HEK293 (cell line): Measurements from ENCODE around the gene DMD.
A peak's percentile ranks its signal among the peaks of the same experiment; 100 is the strongest.

Experiments used
- CTCF ChIA-PET: fragments of 350-600 bp; formaldehyde crosslinking; extraction: SDS; loops from one replicate; lab custom pipeline; 2021; ENCODE audit warnings: antibody characterized with exemption; lab: Yijun Ruan, JAX
- POLR2A ChIA-PET: fragments of 300-600 bp; formaldehyde crosslinking; extraction: SDS; loops from one replicate; lab custom pipeline; 2020; ENCODE audit warnings: antibody characterized with exemption, inconsistent platforms; lab: Yijun Ruan, JAX
- H3K27ac ChIP-seq: fragments of 200-500 bp; sonication (Bioruptor generic); 2 replicates; pipeline ENCODE4 v1.5.1; 2014; ENCODE audit warnings: low read depth, low read length, control low read depth, inconsistent platforms; ENCODE audit errors: extremely low read depth
- H3K36me3 ChIP-seq, 2 experiments: fragments of 200-500 bp in 1 of 2; sonication (Bioruptor generic) in 1 of 2; 1 replicate in 1 of 2; 2 replicates in 1 of 2; pipeline ENCODE4 v1.5.1; 2014 to 2017; ENCODE audit warnings: inconsistent platforms in 2 of 2, low read length in 2 of 2; ENCODE audit not compliant: control insufficient read depth in 2 of 2, insufficient read depth in 1 of 2
- H3K4me1 ChIP-seq: fragments of 200-500 bp; sonication (Bioruptor generic); 2 replicates; pipeline ENCODE4 v1.5.1; 2014; ENCODE audit warnings: mild to moderate bottlenecking, low read length, inconsistent platforms; ENCODE audit not compliant: control insufficient read depth, insufficient read depth
- H3K4me3 ChIP-seq: 2 replicates; pipeline ENCODE4 v1.5.1; 2011; ENCODE audit warnings: low read depth, mild to moderate bottlenecking, control low read depth, low read length, moderate library complexity
- H3K9me3 ChIP-seq: fragments of 200-500 bp; sonication (Bioruptor generic); 2 replicates; pipeline ENCODE4 v1.5.1; 2014; ENCODE audit warnings: low read depth, low read length, inconsistent platforms; ENCODE audit not compliant: control insufficient read depth, insufficient read depth
- ATF2 ChIP-seq: fragments of 450-650 bp; formaldehyde crosslinking; IDR thresholded peaks from 2 replicates; pipeline ENCODE4 v1.5.1; 2016; ENCODE audit warnings: missing biosample characterization, missing genetic modification characterization, low read depth
- BCL11A ChIP-seq: fragments of 450-650 bp; formaldehyde crosslinking; IDR thresholded peaks from 2 replicates; pipeline ENCODE4 v1.5.1; 2016; ENCODE audit warnings: low read depth, missing biosample characterization, missing genetic modification characterization
- GLIS1 ChIP-seq: fragments of 450-650 bp; formaldehyde crosslinking; IDR thresholded peaks from 2 replicates; pipeline ENCODE4 v1.5.1; 2016; ENCODE audit warnings: missing biosample characterization, missing genetic modification characterization
- SP7 ChIP-seq: fragments of 450-650 bp; formaldehyde crosslinking; IDR thresholded peaks from 2 replicates; pipeline ENCODE4 v1.5.1; 2016; ENCODE audit warnings: missing biosample characterization, missing genetic modification characterization
- TRIM28 ChIP-seq: IDR thresholded peaks from 2 replicates; pipeline ENCODE4 v1.6.1; 2011; ENCODE audit warnings: low read length, control low read depth, borderline replicate concordance
- ZBTB20 ChIP-seq: fragments of 450-650 bp; formaldehyde crosslinking; IDR thresholded peaks from 2 replicates; pipeline ENCODE4 v1.5.1; 2016; ENCODE audit warnings: missing biosample characterization, missing genetic modification characterization
- ZBTB48 ChIP-seq: fragments of 450-650 bp; formaldehyde crosslinking; IDR thresholded peaks from 2 replicates; pipeline ENCODE4 v1.5.1; 2016; ENCODE audit warnings: missing biosample characterization, missing genetic modification characterization
- ZBTB49 ChIP-seq: fragments of 450-650 bp; formaldehyde crosslinking; IDR thresholded peaks from 2 replicates; pipeline ENCODE4 v1.5.1; 2016; ENCODE audit warnings: missing biosample characterization, missing genetic modification characterization, low read depth
- ZBTB7A ChIP-seq: fragments of 450-650 bp; formaldehyde crosslinking; IDR thresholded peaks from 2 replicates; pipeline ENCODE4 v1.5.1; 2016; ENCODE audit warnings: low read depth, missing biosample characterization, missing genetic modification characterization
- ZFHX2 ChIP-seq: fragments of 450-650 bp; formaldehyde crosslinking; conservative IDR thresholded peaks from 2 replicates; pipeline ENCODE4 v1.5.1; 2016; ENCODE audit warnings: missing biosample characterization, missing genetic modification characterization
- ZNF280D ChIP-seq: fragments of 450-650 bp; formaldehyde crosslinking; IDR thresholded peaks from 2 replicates; pipeline ENCODE4 v1.5.1; 2016; ENCODE audit warnings: missing biosample characterization, missing genetic modification characterization
- ZNF302 ChIP-seq: fragments of 450-650 bp; formaldehyde crosslinking; IDR thresholded peaks from 2 replicates; pipeline ENCODE4 v1.5.1; 2016; ENCODE audit warnings: missing biosample characterization, missing genetic modification characterization, low read depth
- ZNF311 ChIP-seq: fragments of 450-650 bp; formaldehyde crosslinking; IDR thresholded peaks from 2 replicates; pipeline ENCODE4 v1.5.1; 2017; ENCODE audit warnings: missing biosample characterization, missing genetic modification characterization, borderline replicate concordance
- ZNF473 ChIP-seq: fragments of 450-650 bp; formaldehyde crosslinking; IDR thresholded peaks from 2 replicates; pipeline ENCODE4 v1.5.1; 2017; ENCODE audit warnings: missing biosample characterization, missing genetic modification characterization
- ZNF580 ChIP-seq: fragments of 450-650 bp; formaldehyde crosslinking; IDR thresholded peaks from 2 replicates; pipeline ENCODE4 v1.5.1; 2016; ENCODE audit warnings: missing biosample characterization, missing genetic modification characterization
- ZNF777 ChIP-seq: fragments of 450-650 bp; formaldehyde crosslinking; IDR thresholded peaks from 2 replicates; pipeline ENCODE4 v1.5.1; 2017; ENCODE audit warnings: missing biosample characterization, missing genetic modification characterization, borderline replicate concordance

DMD gene

GRCh38 chrX:32010948-32011347 is 1200.4 kb downstream of the DMD start (continued):
- TF ChIP-seq ZBTB7A (tag by site-specific recombination), result no peak
- TF ChIP-seq BCL11A (tag by site-specific recombination), result no peak

- CTCF ChIA-PET, result no interaction called here
- TF ChIP-seq ZFHX2 (no peak), ATF2 (tag by site-specific recombination) (peak; percentile 74)
- TF ChIP-seq, all 188 proteins: peak for 1
- no peaks in the 10 kb centered on the region for H3K4me1 ChIP-seq
- no peak overlapping the region for H3K4me3 ChIP-seq
- no peak overlapping the region for H3K27ac ChIP-seq
- POLR2A ChIA-PET, result no interaction called here
- no peaks in the 10 kb centered on the region for H3K36me3 ChIP-seq
- H3K9me3 ChIP-seq, result peaks cover 2% of the 10 kb centered on the region; the same call in 1 of the 2 replicates
These were observed 1201.1 kb downstream of the DMD start for GRCh38 chrX:32010212-32010611.

GRCh38 chrX:31993637-31994036 is 1217.7 kb downstream of the DMD start:
- POLR2A ChIA-PET, result no interaction called here
- CTCF ChIA-PET, result no interaction called here
- Histone ChIP-seq H3K36me3 (no peaks in the 10 kb centered on the region), H3K27ac (no peak overlapping the region)
- TF ChIP-seq ZNF302 (tag by site-specific recombination) (no peak), SP7 (tag by site-specific recombination) (no peak), TRIM28 (no peak), BCL11A (tag by site-specific recombination) (no peak), ZNF280D (tag by site-specific recombination) (no peak), ZBTB20 (tag by site-specific recombination) (no peak), ZBTB48 (tag by site-specific recombination) (no peak), ZNF580 (tag by site-specific recombination) (no peak), ZNF777 (tag by site-specific recombination) (no peak), ZNF311 (tag by site-specific recombination) (no peak), ZNF473 (tag by site-specific recombination) (no peak), GLIS1 (tag by site-specific recombination) (no peak), ZBTB49 (no peak)
- TF ChIP-seq, all 188 proteins: peak for 0
- no peak overlapping the region for H3K4me3 ChIP-seq
- no peaks in the 10 kb centered on the region; the same call in 1 of the 2 replicates for H3K9me3 ChIP-seq
- no peaks in the 10 kb centered on the region for H3K4me1 ChIP-seq
